Measurements from ENCODE around the gene SMIM7.

- TF ChIP-seq TAF1 (IDR thresholded peaks at IDR 0.05; ENCODE audit: borderline replicate concordance, low read depth, low read length) (no peak), POLR2AphosphoS5 (IDR thresholded peaks at IDR 0.05; ENCODE audit: low read depth, low read length) (no peak)
Observed at GRCh38 chr19:16655727-16656126, 4.2 kb downstream of the SMIM7 start.

Data from GM12892 (cell line).